LHCN-M2 (cell line): ENCODE data around the gene FTCDNL1. TPM values are rescaled to one million over a fixed set of nuclear protein-coding genes. Genes with fewer than 3 reads are reported as not detected.

Source experiments
- DNase-seq: peaks from one replicate; pipeline ENCODE4 v3.0.0-alpha.2; 2012; ENCODE audit warnings: low read depth
- total RNA-seq: library from RNA; depleted of rRNA; stranded (reverse); fragments of >200 nt; gene quantifications from 2 replicates; pipeline ENCODE4 v1.2.3, GENCODE V29; 2014

Gene FTCDNL1
- total RNA-seq, 1 experiment from 2014 or later = 0.75 TPM

DNA sequence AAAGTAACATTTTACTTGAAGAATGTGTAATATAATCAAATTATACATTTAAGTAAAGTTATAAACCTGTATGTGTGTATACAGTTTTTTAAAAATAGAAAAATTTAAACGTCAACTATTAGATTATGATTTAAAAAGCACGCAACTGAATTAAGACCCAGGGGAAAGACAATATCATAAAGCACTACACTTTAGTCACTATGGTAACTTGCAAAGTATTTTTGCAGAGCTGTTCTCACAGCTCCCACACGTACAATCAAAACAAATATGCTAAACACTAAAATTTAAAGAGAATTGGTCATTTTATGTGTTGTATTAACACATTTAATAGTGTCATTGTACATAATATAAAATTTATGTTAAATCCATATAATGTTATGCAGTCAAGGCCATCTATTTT is 59.7 kb downstream of the FTCDNL1 start:
- no peak for DNase-seq

DNA sequence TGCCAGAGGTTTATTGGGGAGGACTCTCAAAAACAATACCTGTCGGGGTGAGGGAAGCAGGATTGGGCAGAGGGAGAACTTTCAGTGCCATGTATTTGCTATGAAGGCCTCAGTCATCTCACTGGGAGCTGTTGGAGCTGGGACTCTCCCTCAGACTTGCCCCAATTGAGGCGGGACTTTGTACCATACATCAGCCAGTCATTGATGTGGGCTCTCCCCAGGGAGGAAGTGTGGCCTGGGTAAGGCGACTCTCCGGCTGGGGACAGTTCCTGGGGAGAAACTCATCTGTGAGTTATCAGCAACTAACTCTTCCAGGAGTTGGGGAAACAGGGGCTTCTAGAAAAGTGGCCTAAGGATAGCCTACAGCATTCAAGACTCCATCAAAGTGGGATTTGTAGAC is 66.5 kb downstream of the FTCDNL1 start:
- no peak for DNase-seq

DNA sequence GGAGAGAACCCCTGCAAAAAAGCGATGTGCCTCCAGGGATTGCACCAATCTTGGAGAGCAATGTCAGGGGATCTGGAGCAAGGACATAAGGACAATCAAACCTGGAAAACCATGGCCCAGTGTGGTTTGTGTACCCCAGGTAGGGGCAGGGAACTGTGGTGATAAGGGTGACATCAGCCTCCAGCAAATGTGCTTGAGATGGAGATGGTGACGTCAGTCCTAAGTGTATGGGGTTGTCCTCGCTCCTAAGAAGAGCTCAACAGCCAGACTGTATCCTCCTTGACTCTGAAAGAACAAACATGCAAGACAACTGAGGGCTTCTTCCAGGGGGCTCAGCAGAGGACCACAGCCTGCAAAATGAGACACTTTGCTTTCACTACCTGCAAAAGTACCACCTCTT is 71.4 kb downstream of the FTCDNL1 start:
- no peak for DNase-seq

DNA sequence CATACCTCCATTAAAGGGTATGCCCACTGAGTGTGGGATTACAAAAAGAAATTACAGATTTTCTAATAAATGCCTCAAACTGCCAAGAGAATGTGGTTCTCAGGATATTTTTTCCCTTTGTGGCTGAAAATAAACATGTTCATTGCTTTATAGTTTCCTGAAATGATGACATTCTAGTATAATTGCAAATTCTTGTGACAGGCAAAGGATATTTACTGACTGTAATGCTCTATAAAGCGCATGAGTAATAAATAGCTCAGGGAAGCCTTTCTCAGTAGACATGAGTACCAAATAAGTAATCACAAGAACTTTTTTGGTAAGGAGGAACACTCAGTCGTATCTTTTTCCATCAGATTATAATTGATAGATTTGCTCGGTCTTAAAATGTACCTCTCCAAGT is 72.3 kb downstream of the FTCDNL1 start:
- no peak for DNase-seq

DNA sequence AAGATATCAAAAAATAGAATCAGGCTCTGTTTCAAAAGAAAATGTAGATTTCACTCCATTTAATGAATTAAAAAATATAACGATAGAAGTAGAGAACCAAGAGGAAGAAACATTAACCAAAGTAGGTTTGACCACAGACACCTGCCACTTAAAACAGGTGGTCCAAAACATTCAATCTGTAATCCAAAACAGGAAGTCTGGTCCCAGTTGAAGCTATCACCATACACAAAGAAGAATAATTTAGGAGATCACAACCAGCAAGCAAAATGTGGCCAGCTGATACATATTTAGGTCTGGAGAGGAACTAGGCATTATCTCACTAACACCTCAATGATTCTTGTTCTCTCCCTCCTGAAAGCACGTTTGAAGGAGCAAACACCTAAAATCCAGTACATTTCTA is 73.1 kb downstream of the FTCDNL1 start:
- no peak for DNase-seq

DNA sequence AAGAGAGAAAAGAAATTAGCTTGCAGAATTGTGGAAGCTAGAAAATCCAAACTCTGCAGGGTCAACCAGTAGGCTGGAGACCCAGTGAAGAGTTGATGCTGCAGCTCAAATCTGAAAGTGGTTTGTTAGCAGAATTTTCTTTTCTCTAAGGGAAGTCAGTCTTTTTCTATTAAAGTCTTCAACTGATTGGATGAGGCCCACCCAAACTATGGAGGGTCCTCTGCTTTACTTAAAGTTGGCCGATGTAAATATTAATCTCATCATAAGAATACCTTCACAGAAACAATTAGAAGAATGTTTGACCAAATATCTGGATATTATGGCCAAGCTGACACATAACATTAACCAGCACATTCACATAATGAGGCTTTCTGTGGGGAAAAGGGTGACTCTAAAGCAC is 73.7 kb downstream of the FTCDNL1 start:
- DNase-seq = no peak

DNA sequence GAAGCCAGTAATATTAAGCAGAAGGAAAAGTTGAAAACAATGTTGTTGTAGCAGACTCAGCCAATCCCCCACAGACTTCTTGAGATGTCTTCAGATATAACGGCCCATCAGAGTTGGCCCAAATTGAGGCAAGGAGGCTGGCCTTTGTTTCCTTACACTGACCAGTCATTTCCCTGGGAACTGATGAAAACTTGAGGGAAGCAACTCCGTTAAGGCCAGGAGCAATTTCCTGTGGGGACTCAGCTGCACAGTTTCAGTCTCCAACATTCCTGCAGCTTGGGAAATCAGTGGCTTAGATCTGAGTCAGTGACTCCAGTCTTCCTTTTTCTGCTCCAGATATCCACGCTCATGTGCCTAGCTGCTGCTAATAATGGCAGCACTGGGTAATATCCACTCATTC is 75.7 kb downstream of the FTCDNL1 start:
- no peak for DNase-seq

DNA sequence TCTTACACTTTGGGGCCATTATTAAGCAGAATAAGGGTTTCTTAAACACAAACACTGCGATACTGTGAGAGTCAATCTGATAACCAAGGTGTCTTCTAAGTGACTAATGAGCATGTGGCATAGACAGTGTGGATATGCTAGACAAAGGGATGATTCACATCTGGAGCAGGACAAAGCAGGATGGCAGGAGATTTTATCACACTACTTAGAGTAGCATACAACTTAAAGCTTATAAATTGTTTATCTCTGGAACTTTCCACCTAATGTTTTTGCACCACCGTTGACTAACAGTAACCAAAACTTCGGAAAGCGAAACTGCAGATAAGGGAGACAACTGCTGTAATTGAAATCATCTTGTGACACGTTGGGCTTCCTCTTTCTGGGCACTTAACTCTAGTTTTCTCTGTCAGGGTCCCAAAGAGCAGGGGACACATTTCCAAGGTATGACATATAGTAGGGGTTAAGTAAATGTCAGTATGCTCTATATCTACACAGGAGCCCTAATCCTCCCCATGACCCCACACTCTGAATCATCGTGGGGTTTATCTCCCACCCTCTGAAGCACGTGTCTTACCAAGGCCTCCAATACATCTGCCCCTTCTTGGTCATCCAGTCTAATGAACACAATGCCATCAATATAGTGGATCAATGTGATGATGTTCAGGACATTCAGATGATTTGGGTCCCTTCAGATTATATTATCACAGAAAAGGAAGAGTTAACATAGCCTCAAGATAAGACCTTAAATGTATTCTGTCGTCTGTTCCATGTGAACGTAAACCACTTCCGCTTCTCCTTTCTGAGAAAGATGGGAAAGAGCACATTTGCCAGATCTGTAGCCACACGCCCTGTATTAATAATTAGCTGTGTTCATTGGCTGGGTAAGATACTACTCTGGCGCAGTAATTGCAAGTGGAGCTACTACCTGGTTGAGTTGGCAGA is 78.7 kb downstream of the FTCDNL1 start:
- DNase-seq = no peak

DNA sequence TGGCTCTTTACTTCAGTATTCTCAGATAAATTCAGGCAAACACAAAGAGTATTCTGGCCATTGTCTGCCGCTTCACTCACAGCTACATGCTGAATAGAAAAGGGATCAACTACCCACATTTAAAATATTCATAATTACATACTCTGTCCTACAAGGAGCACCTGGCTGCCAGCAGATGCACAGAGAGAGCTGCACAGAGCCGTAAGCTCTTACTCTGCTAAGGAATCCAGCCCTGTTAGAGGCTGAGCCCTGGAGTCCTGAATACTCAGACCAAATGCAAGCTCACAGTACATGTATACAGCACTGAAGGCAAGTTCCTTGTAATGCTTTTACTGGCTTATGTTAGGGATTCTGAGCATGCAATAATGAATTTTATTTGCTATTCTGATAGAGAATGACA is 80.3 kb downstream of the FTCDNL1 start:
- no peak for DNase-seq

DNA sequence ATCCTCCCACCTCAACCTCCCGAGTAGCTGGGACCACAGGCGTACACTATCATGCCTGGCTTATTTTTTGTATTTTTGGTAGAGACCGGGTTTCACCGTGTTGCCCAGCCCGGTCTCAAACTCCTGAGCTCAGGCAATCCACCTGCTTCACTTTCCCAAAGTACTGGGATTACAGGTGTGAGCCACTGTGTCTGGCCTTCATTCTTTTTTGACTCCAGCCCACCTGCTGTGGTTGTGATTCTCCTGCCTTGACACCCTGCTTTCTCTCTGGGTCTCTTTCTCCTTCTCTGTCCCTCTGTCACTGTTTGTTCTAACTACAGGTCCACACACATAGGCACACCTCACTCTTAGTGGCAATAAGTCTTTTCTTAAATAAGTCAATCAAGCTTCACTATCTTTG is 85.3 kb downstream of the FTCDNL1 start:
- DNase-seq = no peak

DNA sequence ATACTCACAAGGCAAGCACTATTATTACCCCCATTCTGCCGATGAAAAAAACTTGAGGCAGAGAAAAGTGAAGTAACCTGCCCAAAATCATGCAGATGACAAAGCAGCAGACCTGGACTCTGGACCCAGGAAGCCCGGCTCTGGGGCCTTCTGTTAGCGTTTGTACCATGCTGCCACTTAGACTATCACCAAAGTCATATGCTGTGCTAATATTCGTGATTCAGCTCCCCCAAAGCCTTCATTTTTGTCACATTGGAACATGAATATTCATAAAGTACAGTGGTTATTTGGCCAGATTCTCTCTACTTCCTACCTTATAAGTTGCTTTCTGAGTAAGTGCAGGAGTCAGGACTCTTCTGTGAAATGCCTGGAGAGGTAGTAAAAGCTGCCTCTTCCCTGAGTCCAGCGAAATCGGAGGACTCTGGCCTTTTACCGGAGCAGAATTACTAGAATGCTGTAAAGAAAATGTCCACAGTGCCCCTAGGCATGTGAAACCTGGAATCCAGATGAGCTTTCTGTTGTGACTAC is 86.7 kb downstream of the FTCDNL1 start:
- DNase-seq = no peak

DNA sequence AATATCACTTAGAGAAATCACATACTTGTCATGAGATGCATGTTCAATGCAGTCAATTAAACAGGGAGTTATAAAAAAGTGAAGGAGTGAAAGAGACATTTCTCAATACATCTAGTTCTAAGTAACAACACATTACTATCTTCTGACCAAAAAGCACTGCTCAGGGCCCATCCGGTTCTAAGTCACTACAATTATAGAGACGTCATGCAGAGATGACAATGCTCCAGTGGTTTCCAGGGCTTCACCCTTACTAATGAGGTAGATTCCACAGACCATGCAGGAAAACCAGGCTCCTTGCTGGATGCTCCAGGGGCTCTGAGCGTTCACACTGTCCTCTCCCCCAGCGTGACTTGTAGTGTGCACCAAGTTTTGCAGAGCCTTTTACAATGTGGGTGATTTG is 88.0 kb downstream of the FTCDNL1 start:
- no peak for DNase-seq

DNA sequence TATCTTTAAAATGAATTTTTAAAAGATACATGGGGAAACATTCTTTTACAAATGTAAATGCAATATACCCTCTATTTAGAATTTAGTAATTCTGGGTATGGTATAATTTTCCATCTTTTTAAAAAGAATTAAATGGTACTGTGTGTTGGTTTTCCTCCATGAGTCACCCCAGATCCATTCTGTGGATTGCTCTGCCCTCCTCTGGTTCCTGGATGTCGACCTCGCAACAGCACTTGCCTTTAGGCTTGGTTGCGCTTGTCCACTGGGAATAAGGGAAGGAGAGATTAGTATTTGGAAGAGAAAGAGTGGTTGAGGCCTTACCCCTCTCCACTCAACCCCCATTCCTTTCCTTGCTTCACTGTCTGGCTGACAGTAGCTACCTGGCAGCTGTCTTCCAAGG is 90.4 kb downstream of the FTCDNL1 start:
- DNase-seq = no peak

DNA sequence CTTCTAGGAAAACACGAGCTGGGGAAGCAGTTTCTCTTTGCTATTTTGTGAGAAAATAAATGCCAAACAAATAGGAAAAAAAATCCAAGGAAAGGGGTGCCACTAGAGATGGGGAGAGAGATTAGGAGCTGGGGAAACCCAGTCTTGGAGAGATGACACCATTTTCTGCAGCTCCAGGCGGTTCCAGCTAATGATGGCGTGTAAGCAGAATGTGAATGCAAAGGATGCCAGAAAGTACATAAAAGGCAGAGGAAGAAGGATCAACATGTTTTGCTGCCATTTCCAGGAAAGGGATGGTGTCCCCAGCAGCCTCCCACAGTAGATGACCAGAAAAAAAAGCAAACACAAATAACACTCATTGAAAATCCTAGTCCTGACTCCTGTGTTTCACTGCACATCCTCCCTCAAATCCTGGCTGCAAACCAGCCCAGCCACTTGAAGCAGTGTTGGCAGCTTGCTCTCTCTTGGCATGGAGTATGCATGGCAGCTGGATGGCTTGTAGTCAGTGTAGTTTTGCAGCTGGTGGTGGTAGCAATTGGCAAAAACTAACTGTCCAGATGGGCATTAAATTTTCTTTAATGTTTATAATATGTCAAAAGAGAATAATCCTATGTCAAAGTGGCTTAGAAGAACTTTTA is 93.6 kb downstream of the FTCDNL1 start:
- peak; percentile 22 for DNase-seq

DNA sequence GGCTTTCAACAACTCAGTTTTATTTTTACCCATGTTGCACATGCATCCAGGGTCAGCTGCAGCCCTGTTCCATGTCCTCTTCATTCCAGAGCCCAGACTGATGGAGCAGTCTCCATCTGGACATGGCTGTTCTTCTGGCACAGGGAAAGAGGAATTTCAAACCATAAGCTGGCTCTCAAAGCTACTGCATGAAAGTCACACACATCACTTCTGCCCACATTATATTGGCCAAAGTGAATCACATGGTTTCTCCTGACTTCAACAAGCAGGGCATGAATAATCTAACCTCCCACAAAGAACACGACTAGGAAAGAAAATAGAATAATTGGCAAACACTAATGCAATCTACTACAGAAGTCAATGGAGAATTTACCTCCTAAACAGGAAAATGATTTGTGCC is 94.2 kb downstream of the FTCDNL1 start:
- DNase-seq = no peak

DNA sequence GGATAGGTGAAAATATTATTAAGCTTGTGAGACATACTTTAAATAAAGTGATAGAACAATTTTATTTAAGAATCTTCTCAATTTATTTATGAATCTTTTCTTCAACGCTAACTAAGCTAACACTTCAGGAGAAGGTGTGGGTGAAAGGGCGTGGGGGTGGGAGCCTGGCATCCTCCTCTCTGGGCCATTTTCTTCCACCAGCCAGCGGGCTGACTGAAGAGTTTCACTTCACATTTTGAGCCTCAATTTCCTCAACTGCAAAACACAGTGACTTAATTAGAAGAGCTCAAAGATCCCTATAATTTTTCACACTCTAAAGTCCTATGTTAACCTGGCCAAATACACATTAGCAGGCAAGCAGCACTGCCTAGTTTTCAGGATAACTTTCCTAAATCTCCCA is 94.8 kb downstream of the FTCDNL1 start:
- no peak for DNase-seq

DNA sequence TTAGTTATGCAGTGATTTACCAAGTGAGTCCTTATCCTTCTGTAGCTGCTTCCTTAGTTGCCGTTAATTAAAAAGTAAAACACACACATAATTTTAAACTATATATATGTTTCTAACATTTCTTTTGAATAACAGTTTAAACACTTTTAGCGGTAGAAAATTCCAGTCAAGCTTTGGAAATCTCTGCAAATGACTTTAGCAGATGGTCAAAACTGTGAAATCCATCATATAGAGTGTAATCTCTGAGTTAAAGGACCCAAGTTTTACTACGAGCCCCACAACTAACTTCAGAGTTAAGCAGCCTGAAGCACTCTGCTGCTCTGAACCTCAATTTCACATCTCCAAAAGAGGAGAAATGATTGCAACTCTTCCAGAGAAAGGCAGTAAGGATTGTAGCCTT is 96.2 kb downstream of the FTCDNL1 start:
- no peak for DNase-seq

DNA sequence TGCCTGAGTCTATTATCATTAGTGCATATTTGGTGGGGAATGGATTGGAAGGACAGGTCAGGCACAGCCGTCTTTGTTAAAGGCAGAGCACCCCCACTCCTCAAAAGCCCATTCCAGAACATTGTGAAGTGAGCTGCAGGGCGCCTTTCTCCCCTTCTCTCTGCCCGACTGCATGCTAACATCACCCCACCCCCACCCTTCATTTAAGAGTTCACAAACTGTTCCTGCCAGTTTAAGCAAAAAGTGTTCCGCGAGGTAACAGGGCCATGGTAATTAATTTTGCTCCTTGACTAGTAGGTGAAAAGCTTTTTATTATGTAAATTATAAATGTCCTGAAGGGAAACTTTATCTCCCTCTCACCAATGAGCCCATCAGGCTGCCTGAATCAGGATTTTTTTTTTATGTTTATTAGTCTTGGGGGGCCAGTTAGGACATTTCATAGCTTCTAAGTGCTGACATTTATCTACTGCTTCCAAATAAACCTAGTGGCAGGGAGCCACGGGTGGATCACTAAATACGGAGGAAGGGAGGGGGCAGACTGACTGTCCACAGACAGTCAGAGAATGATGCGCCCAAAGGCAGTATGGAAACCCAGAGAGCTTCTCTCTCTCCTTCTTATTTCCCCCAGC is 99.4 kb downstream of the FTCDNL1 start:
- DNase-seq = no peak

DNA sequence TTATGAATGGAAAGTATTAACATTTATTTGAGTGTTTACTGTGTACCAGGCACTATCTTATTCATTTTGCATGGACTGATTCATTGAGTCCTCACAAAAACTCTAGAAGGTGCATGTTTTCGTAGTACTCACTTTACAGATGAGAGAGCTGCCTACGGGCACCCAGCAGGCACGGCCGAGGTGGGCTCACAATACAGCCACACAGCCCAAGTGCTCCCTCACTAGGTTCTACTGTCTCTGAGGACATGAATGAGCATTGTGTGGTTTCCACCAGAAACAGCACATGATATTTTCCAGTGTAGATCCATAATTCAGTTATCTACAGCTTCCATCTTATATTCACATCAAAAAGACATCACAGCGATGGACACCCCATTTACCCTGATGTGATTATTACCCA is 101.4 kb downstream of the FTCDNL1 start:
- no peak for DNase-seq

DNA sequence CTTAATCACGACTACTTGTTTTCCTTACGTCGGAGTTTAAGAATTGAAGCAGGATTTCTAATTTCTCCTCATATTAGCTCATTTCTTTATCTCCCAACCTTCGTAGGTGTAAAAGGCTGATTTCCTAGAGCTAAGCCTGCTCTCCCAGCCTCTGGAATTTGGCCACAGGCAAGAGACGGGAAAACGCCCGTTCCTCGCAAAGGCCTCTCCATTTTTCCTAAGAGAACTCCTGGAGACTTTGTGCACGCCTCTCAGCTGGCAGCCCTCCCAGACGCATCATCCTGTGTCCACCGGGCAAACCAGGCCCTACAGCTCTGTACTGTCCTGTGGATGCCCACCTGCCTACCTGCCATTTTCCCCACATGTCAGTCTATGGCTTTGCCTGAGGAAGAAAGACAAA is 106.3 kb downstream of the FTCDNL1 start:
- no peak for DNase-seq

DNA sequence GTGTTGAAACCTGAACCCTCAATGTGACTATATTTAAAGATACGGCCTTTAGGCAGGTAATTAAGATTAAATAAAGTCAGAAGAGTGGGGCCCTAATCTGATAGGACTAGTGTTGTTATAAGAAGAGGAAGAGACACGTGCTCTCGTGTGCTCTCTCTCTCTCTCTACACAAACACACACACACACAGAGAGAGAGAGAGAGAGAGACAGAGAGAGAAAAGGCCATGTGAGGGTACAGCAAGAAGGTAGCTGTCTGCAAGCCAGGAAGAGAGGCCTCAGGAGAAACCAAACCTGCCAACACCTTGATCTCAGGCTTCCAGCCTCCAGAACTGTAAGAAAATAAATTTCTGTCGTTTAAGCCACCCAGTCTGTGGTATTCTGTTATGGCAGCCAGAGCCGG is 106.7 kb downstream of the FTCDNL1 start:
- no peak for DNase-seq

DNA sequence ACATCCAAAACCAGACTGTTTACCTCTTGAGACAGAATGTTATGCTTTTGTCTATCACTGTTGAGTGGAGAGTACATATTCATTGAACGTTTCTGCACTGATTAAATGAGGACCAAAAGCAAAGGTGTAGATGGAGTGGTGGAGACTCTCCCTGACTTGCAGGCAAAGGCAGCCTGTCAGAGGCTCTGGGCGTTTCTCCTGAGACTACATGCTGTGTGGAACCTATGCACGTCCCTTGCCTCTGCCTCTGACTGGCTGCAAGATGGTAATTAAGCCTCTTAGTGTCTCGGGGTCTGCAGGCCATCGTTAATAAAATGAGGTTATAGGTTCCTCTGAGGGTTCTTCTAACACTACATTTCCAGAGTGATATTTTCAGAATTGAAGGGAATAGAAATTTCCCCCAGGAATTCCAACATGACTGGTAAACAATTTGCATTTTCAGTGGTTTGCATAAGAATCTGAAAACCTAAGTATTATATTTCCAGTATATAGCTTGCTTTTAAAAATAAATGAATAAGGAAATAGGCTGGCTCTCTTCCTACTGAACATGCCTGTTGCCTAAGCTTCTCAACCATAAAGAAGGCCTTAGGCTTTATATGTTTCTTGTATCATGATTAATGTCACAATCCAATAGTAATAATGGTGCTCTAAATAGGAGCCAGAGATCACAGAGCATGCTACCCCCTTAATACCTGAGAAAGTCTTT is 107.4 kb downstream of the FTCDNL1 start:
- no peak for DNase-seq
